DMS153 treated with DMSO at 0.1 percent for 48 hours (cell line): Measurements from ENCODE around the gene COG5.

Source experiments
- DNase-seq: peaks from one replicate; lab custom pipeline; 2025; ENCODE audit not compliant: unreplicated experiment; lab: John Stamatoyannopoulos, UW

The COG5 gene

DNA sequence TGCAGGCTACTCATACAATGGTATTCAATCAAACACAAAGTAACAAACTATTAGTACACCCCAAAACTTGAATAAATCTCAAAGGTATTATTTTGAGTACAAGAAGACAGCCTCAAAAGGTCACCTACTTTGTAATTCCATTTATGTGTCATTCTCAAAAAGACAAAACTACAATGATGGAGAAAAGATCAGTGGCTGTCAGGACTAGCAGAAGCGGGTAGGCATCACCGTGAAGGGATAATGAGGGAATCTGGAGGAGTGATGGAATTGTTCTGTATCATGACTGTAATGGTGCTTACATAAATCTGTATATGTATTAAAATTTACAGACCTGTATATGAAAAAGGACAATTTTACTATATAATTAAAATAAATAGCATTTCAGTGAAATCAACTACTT lies 37.0 kb downstream of the COG5 start:
- no peak for DNase-seq

DNA sequence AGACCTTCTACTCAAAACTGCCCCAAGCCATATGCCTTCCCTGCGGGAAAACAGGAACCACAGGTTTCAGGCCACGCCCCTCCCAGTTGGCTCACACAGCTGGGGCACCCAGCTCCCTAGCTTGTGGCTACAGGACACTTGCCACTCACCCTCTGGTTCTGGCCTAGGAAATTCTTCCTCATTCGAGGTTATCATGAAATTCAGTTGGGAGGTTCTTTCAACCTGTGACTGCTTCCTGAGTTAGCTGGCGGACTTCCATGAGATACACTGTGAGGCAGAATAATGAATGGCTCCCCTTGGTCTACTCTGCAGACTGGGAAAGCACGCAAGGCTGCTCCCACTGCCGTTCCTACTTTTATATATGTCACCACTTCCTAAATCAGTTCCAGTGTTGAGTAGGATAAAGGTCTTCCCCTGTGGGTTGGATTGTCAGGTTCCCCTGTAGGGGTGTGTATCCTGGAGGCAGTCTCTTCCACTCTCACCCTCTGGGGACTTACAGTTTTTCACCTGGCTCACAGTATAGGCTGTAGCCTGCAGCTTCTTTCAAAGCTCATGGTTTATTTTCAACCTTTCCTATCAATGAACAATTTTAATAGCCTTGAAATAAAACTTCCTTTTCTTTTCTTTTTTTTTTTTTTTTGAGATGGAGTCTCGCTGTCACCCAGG lies 56.9 kb downstream of the COG5 start:
- DNase-seq, result peak; percentile 37

DNA sequence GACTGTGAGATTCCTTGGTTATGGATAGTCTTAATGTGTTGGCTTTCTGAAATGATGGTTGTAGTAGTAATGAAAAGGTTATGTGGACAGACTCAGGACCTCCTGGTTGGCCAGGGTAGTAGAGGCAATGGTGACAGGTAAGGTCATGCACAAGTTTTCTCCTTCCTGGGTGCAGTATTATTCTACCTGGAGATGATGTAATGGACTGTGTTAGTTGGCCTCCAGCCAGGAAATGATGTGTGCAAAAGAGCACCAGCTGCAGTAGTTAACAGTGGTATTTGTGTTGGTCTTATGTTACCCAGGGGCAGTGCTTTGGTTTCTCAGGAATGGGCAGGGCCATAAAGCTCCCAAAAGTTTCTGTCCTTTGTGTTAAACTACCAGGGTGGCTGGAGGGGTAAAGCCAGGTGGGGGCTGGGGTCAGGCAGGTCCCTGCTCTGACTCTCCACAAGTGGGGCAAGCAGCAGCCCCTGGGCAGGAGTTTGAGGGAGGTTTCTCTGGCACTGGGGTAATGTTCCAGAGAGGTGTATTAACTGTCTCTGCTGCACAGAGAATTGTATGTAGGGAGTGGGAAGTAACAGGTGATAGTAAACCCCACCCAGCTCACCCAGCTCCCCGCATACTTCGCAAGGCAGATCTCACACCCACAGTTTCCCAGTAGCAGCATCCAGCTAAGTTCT lies 57.6 kb downstream of the COG5 start:
- peak; percentile 88 for DNase-seq

DNA sequence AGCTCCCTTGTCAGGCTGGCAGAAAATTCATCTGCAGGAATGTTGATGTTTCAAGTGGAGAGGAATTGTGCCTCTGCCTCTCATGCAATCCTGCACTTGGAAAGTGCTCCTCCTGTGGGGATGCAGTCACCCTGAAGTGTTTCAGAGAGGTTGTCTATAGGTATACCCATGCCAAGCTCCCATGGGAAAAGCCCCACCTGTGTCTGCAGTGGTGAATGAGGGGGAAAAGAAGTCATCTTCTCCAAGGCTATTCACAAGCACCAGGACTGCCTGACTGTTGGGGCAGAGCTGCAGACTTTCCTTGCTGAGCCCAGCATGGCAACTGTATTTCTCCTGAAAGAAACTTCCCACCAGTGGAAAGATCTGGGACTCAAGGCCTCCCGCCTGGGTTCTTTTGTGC lies 58.4 kb downstream of the COG5 start:
- DNase-seq, result no peak

DNA sequence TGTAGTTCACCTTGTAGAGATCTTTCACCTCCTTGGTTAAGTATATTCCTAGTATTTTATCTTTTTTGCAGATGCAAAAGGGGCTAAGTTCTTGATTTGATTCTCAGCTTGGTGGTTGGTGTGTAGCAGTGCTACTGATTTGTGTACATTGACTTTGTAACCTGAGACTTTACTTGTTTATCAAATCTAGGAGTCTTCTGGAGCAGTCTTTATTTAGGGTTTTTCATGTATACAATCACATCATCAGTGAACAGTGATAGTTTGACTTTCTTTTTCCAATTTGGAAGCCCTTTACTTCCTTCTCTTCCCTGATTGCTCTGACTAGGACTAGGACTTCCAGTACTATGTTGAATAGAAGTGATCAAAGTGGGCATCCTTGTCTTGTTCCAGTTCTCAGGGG lies 60.0 kb downstream of the COG5 start:
- DNase-seq, result no peak

DNA sequence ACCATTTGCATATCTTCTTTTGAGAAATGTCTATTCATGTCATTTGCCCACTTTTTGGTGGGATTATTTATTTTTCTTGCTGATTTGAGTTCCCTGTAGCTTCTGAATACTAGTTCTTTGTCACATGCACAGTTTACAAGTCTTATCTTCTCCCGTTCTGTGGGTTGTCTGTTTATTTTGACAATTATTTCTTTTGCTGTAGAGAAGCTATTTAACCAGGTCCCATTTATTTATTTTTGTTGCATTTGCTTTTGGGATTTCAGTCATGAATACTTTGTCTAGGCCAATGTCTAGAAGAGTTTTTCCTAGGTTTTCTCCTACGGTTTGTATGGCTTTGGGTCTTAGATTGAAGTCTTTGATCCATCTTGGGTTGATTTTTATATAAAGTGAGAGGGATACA lies 60.9 kb downstream of the COG5 start:
- no peak for DNase-seq

DNA sequence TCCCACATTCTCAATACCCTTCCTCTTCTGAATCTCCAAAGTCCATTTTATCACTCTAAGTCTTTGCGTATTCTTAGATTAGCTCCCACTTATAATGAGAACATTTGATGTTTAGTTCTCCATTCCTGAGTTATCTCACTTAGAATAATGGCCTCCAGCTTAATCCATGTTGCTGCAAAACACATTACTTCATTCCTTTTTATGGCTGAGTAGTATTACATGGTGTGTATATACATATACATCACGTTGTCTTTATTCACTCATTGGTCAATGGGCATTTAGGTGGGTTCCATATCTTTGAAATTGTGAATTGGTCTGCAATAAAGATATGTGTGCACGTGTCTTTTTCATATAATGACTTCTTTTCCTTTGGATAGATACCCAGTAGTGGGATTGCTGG lies 61.6 kb downstream of the COG5 start:
- no peak for DNase-seq

DNA sequence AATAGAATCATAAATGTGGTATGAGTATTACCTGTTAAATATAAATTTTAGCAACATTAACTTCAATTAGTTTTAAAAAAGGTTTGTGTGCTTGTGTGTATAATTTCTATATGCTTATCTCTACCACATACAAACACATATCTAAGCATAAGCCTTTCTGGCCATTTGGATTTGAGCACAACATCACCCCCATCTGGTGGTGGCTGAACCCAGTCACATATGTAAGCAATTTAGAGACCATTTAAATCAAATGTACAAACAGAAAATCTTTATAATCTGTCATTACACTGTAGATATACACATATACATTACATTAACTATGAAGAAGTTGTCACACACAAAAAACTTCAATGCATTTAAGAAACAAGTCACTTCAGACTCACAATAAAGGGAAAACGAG lies 62.1 kb downstream of the COG5 start:
- peak; percentile 10 for DNase-seq

DNA sequence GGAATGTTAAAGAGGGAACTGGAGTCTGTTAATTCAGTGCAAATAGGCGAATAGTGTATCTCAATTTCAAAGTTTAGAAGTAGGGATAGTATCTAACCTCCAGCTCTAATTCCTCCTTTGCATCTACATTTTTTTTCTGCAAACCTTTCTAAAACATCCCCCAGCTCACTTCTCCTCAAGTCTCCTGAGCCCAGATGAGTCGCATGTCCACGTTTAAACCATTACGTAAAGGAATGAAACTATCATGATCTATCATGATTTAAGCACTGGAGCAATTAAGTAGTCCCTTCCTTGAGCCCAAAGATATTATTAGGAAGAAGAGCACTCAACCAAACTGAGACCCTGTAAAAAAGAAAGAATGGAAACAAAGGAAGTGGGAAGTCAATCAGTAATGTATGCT lies 64.0 kb downstream of the COG5 start:
- DNase-seq, result no peak

DNA sequence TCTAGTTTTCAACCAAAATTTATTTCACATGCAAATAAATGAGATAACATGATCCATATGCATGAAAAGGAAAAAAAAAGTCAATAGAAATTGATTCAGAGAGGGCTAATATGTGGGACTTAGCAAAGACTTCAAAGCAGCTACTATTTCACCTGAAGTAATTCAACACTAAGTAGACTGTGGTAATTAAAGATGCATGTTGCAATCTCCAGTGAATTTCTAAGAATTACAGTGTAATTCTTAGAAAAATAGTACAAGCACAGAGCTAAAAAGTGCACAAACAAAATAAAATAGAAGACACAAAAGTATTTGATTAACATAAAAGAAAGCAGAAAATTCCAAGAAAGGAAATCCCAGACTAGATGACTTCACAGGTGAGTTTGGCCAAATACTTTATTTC lies 68.2 kb downstream of the COG5 start:
- DNase-seq, result no peak

DNA sequence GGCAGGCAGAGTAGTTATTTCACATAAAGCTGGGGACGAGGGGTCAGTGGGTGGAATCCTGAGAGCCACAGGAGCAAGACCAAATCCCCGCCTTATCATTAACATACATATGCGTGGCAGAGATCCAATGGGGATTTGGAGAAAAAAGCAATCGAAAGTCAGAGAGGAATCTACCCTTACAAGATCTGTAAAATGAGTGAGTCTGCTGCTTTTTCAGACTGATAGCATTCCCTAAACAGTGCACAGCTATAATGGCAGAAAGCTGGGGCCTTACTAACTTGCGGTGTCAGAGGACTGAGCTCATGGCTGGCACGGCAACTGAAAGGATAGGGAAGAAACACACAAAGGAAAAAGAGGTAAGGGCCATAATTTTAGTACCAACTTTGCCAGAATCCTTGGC lies 68.8 kb downstream of the COG5 start:
- DNase-seq, result no peak

DNA sequence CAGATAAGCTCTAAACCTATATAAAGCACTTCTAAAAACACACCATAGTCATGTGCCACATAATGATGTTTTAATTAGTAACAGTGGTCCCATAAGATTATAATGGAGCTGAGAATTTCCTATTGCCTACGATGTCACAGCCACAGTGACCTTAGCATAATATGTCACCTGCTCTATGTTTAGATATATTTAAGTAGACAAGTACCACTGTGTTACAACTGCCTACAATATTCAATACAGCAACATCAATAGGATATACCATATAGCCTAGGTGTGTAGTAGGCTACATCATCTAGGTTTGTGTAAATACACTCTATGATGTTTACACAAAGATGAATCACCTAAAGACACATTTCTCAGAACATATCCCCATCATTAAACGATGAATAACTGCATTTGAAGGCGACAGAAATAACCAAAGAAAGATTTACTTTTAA lies 69.4 kb downstream of the COG5 start:
- peak; percentile 14 for DNase-seq

DNA sequence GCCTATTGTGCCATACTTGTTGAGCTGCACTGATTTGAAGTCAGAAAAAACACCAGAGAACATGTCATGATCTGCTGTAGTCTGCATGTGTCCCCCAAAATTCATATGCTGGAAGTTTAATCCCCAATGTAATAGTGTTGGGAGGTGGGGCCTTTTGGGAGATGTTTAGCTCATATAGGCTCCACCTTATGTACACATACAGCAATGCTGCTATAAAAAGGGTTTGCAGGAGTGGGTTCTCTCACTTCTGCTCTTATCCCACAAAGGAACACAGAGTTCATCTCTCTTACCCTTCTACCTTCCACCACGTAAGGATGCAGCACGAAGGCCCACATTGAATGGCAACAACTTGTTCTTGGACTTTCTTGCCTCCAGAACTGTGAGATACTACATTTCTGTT lies 70.8 kb downstream of the COG5 start:
- DNase-seq, result no peak

DNA sequence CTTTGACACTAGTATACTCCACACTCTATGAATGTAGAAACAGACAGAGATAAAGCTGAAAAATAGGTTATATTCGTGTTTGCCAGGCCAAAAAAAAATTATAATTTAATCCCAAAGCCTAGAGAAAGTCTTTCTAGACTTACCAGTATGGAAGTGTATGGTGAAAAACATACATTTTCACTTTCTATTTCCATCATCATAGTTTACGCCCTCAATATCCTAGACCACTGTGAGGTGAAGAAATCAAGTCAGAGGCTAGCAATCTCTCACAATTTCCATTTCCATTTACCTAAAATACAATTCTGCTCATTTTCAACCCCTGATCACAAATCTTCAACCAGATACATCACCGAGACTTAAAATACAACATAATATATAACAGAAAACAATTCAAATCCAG lies 77.7 kb downstream of the COG5 start:
- no peak for DNase-seq

DNA sequence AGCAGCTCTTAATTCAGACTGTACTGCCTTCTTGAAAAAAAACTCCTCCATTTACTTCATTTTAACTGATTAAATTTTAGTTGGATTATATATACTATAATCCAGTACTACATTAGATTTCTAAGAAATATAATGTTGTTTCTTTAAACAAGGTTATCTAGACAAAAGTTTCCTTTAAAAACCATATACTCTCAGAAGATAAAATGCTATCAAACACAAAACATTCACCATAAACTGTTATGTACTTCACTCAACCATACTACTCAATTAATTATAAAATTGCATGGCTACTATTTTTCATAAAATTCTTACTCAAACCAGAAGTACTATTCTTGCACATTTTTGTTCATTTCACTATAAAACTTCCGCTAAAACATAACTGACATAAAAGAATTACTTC lies 81.1 kb downstream of the COG5 start:
- no peak for DNase-seq

DNA sequence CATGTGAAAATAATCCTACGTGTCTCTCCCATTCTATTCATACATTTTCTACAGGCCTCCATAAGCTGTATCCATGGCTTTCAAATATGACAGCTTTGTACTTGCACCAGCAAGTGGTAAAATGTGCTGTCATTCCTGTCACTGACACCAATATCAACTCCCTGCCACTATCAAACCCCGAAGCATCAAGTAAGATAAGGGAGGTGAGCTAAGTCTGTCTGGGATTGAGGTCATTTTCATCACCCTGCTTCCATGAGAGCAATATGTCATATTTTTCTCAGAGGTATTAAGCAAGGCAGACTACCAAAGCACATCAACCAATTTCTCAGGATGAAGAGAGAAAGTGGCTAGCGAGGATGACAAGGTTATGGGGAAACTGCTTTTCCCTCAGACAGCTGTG lies 82.8 kb downstream of the COG5 start:
- no peak for DNase-seq

DNA sequence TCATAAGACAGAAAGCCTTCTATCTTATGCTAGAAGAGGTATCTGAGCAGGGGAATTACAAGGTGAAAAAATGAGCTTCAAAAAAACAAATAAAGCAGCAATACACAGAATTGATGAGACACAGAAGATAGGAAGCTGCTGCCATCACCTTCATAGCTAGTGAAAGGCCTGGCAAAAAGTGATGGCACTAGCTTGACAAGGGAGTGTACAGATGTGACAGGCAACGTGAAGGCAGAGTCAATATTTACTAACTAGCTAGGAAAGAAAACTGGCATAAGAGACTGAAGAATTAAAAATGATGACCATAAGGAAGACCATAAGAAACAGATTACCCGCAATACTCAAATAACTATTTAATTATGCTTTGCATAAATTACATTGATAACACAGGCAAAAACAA lies 84.4 kb downstream of the COG5 start:
- no peak for DNase-seq

DNA sequence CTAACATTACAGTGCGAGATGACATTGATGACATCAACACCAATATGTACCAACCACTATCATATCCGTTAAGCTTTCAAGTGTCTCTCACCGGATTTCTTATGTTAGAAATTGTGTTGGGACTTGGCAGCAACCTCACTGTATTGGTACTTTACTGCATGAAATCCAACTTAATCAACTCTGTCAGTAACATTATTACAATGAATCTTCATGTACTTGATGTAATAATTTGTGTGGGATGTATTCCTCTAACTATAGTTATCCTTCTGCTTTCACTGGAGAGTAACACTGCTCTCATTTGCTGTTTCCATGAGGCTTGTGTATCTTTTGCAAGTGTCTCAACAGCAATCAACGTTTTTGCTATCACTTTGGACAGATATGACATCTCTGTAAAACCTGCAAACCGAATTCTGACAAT lies 89.6 kb downstream of the COG5 start:
- no peak for DNase-seq

DNA sequence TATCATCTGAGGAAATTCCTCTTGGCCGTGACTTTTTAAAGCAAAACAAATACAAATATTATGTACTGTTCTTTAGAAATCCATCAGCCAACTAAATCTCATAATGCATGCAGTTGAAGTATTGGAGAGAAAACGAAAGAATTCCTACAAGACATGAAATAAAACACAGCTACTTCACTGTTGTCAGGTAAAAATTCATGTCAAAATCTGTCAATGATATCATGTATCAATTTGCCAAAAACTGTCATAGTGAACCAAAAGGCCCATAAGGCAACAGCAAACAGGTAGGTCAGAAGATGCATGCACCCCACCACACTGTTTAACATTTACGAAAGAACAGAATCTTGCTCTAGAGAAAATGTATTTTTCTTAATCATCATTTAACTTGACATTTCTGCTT lies 91.6 kb downstream of the COG5 start:
- DNase-seq, result no peak

DNA sequence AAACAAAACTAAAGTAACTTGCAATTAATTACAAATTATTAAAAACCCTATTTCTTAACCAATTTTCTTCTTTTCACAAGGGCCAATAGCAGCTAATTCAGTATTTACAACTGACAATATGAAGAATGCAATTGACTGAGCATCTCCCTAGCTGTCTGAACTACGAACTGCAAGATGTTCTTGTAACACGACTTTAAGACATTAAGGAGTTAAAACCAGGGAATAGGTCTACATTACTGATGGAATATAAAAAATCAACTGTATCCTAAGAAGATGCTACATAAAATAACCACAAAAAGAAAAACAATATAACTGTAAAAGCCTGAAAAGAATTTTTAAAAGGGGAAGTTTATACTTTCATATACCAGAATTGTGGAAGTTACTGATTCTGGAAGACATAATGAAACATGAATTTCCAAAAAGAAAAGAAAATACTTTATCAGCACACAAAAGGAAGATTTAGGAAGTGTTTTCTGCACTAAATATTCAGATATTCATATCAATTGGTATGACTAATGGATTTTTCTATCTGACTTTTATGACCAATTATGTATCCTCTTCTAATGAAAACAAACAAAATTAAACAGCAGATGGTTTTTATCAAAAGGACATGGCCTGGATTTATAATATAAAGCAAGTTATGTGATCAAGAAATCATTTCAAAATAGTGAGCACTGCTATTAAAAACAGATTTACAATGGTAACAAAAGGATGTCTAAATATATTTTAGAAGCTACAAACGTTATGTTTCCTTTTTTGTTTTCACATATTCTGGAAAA lies 92.2 kb downstream of the COG5 start:
- DNase-seq, result no peak

DNA sequence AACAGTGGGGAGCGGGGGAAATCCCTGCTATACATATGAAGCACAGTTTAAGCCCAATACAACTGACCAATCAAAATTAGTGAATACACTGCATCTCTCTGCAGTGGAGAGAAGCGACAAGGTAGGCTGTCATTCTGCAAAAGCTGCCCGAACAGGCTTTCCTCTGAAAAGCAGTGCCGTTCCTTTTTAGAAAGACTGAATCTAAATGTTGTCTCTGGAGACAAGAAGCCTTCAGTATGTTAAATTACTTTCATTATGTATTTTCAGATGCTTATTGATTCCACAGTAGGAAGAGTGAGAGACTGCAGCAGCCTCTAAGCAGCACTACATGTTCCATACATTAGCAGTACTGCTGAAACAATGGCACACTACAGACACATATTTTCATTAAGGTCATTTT lies 93.8 kb downstream of the COG5 start, which contains the start of gene GPR22:
Gene GPR22, plus strand, starts transcription at position 129 of the 400 bp plus-strand sequence. CDS start 4,004 bp downstream, outside the sequence.
- no peak for DNase-seq

DNA sequence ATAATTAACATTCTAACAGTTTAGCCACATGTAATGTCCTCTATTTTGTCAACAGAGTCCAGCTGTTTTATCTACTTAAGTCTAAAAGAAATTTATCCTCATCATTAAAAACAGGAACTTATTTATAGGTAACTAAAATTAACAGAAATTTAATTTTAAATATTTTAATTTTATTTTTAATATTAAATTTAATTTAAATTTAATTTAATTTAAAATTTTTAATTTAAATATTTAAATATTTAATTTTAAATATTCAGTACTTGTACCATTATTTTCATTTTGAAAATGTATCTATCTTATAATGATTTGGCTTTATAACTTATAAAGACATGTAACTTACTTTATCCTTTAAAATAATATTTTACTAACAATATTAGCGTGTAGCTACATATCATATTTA lies 94.9 kb downstream of the COG5 start:
- DNase-seq, result no peak
